HEK293 (cell line): ENCODE results near the gene SCARB2.

Experiments used
- INSM2 ChIP-seq: fragments of 450-650 bp; formaldehyde crosslinking; IDR thresholded peaks from 2 replicates; pipeline ENCODE4 v1.5.1; 2016; ENCODE audit warnings: missing biosample characterization, missing genetic modification characterization
- OVOL3 ChIP-seq: fragments of 450-650 bp; formaldehyde crosslinking; IDR thresholded peaks from 2 replicates; pipeline ENCODE4 v1.5.1; 2016; ENCODE audit warnings: missing biosample characterization, missing genetic modification characterization
- PRDM10 ChIP-seq: fragments of 450-650 bp; formaldehyde crosslinking; IDR thresholded peaks from 2 replicates; pipeline ENCODE4 v1.5.1; 2016; ENCODE audit warnings: missing biosample characterization, missing genetic modification characterization
- SALL2 ChIP-seq: fragments of 450-650 bp; formaldehyde crosslinking; IDR thresholded peaks from 2 replicates; pipeline ENCODE4 v1.5.0; 2017; ENCODE audit warnings: missing biosample characterization, mild to moderate bottlenecking, missing genetic modification characterization, borderline replicate concordance
- WT1 ChIP-seq: fragments of 450-650 bp; formaldehyde crosslinking; IDR thresholded peaks from 2 replicates; pipeline ENCODE4 v1.5.1; 2016; ENCODE audit warnings: missing biosample characterization, missing genetic modification characterization
- ZBTB1 ChIP-seq: fragments of 450-650 bp; formaldehyde crosslinking; IDR thresholded peaks from 2 replicates; pipeline ENCODE4 v1.5.1; 2016; ENCODE audit warnings: missing biosample characterization, missing genetic modification characterization
- ZBTB11 ChIP-seq: fragments of 450-650 bp; formaldehyde crosslinking; conservative IDR thresholded peaks from 2 replicates; pipeline ENCODE4 v1.5.1; 2016; ENCODE audit warnings: low read depth, missing biosample characterization, missing genetic modification characterization
- ZBTB17 ChIP-seq: fragments of 450-650 bp; formaldehyde crosslinking; IDR thresholded peaks from 2 replicates; pipeline ENCODE4 v1.5.1; 2016; ENCODE audit warnings: missing biosample characterization, missing genetic modification characterization
- ZFP3 ChIP-seq: fragments of 450-650 bp; formaldehyde crosslinking; IDR thresholded peaks from 2 replicates; pipeline ENCODE4 v1.5.1; 2016; ENCODE audit warnings: low read depth, missing biosample characterization, missing genetic modification characterization
- ZIC2 ChIP-seq: fragments of 450-650 bp; formaldehyde crosslinking; IDR thresholded peaks from 2 replicates; pipeline ENCODE4 v1.5.1; 2016; ENCODE audit warnings: missing biosample characterization, missing genetic modification characterization
- ZNF140 ChIP-seq: fragments of 450-650 bp; formaldehyde crosslinking; IDR thresholded peaks from 2 replicates; pipeline ENCODE4 v1.5.1; 2016; ENCODE audit warnings: missing biosample characterization, missing genetic modification characterization
- ZNF221 ChIP-seq: fragments of 450-650 bp; formaldehyde crosslinking; IDR thresholded peaks from 2 replicates; pipeline ENCODE4 v1.5.1; 2017; ENCODE audit warnings: missing biosample characterization, missing genetic modification characterization, borderline replicate concordance
- ZNF223 ChIP-seq: fragments of 450-650 bp; formaldehyde crosslinking; IDR thresholded peaks from 2 replicates; pipeline ENCODE4 v1.5.1; 2016; ENCODE audit warnings: missing biosample characterization, missing genetic modification characterization
- ZNF274 ChIP-seq, 2 experiments: fragments of 200-500 bp in 1 of 2; fragments of 450-650 bp in 1 of 2; sonication (Bioruptor generic) in 1 of 2; formaldehyde crosslinking in 1 of 2; IDR thresholded peaks; 2 replicates each; pipeline versions ENCODE4 v1.5.1 to v1.6.1; 2014 to 2016; ENCODE audit warnings: borderline replicate concordance in 1 of 2, inconsistent platforms in 1 of 2, low read length in 1 of 2, missing biosample characterization in 1 of 2, missing genetic modification characterization in 1 of 2
- ZNF292 ChIP-seq: fragments of 450-650 bp; formaldehyde crosslinking; IDR thresholded peaks from 2 replicates; pipeline ENCODE4 v1.5.1; 2016; ENCODE audit warnings: low read depth, missing biosample characterization, missing genetic modification characterization, borderline replicate concordance
- ZNF350 ChIP-seq: fragments of 450-650 bp; formaldehyde crosslinking; IDR thresholded peaks from 2 replicates; pipeline ENCODE4 v1.5.0; 2017; ENCODE audit warnings: missing biosample characterization, mild to moderate bottlenecking, missing genetic modification characterization
- ZNF391 ChIP-seq: fragments of 450-650 bp; formaldehyde crosslinking; IDR thresholded peaks from 2 replicates; pipeline ENCODE4 v1.5.1; 2016; ENCODE audit warnings: low read depth, missing biosample characterization, missing genetic modification characterization, borderline replicate concordance
- ZNF416 ChIP-seq: fragments of 450-650 bp; formaldehyde crosslinking; IDR thresholded peaks from 2 replicates; pipeline ENCODE4 v1.5.1; 2016; ENCODE audit warnings: missing biosample characterization, missing genetic modification characterization
- ZNF521 ChIP-seq: fragments of 450-650 bp; formaldehyde crosslinking; IDR thresholded peaks from 2 replicates; pipeline ENCODE4 v1.5.1; 2017; ENCODE audit warnings: missing biosample characterization, mild to moderate bottlenecking, missing genetic modification characterization
- ZNF548 ChIP-seq: fragments of 450-650 bp; formaldehyde crosslinking; IDR thresholded peaks from 2 replicates; pipeline ENCODE4 v1.5.1; 2016; ENCODE audit warnings: missing biosample characterization, missing genetic modification characterization
- ZNF558 ChIP-seq: fragments of 450-650 bp; formaldehyde crosslinking; IDR thresholded peaks from 2 replicates; pipeline ENCODE4 v1.5.1; 2016; ENCODE audit warnings: missing biosample characterization, missing genetic modification characterization
- ZNF560 ChIP-seq: fragments of 450-650 bp; formaldehyde crosslinking; IDR thresholded peaks from 2 replicates; pipeline ENCODE4 v1.5.1; 2017; ENCODE audit warnings: missing biosample characterization, missing genetic modification characterization, borderline replicate concordance
- ZNF624 ChIP-seq: fragments of 450-650 bp; formaldehyde crosslinking; IDR thresholded peaks from 2 replicates; pipeline ENCODE4 v1.5.1; 2017; ENCODE audit warnings: missing biosample characterization, missing genetic modification characterization
- ZNF660 ChIP-seq: fragments of 450-650 bp; IDR thresholded peaks from 2 replicates; pipeline ENCODE4 v1.5.1; 2018; ENCODE audit warnings: missing biosample characterization, mild to moderate bottlenecking, missing genetic modification characterization
- ZNF776 ChIP-seq: fragments of 450-650 bp; formaldehyde crosslinking; IDR thresholded peaks from 2 replicates; pipeline ENCODE4 v1.5.0; 2017; ENCODE audit warnings: missing biosample characterization, missing genetic modification characterization, borderline replicate concordance
- TF ChIP-seq, protein P1 (sequence below): fragments of 450-650 bp; formaldehyde crosslinking; IDR thresholded peaks from 2 replicates; pipeline ENCODE4 v1.5.1; 2017; ENCODE audit warnings: missing biosample characterization, missing genetic modification characterization
- TF ChIP-seq, protein P2 (sequence below): fragments of 450-650 bp; IDR thresholded peaks from 2 replicates; pipeline ENCODE4 v1.5.1; 2018; ENCODE audit warnings: missing biosample characterization, missing genetic modification characterization

Gene SCARB2

GRCh38 chr4:76148142-76148865, 65.3 kb downstream of the SCARB2 start, which contains the start of gene NUP54 (continued):
- TF ChIP-seq ZBTB17 (tag by site-specific recombination) (peak; percentile 67), ZNF274 (IDR thresholded peaks at IDR 0.05; ENCODE audit: low read length) (no peak), ZNF274 (tag by site-specific recombination; IDR thresholded peaks at IDR 0.05; ENCODE audit: borderline replicate concordance) (no peak), ZNF624 (tag by site-specific recombination) (no peak), ZNF292 (no peak), SALL2 (no peak), ZBTB11 (peak; percentile 99), ZBTB1 (tag by site-specific recombination) (no peak), ZFP3 (no peak), ZNF140 (tag by site-specific recombination) (no peak), ZNF776 (tag by site-specific recombination) (no peak), INSM2 (tag by site-specific recombination) (0 out of 2 replicates have a peak, but pooled peaks have one; percentile 39), ZNF521 (tag by site-specific recombination) (no peak), PRDM10 (tag by site-specific recombination) (peak; percentile 43; the same call in 1 of the 2 replicates), ZNF350 (no peak), ZNF416 (tag by site-specific recombination) (0 out of 2 replicates have a peak, but pooled peaks have one; percentile 12), WT1 (tag by site-specific recombination) (peak; percentile 14; the same call in 1 of the 2 replicates), ZNF548 (tag by site-specific recombination) (no peak), ZNF221 (tag by site-specific recombination) (no peak), ZIC2 (tag by site-specific recombination) (no peak; the same call in 1 of the 2 replicates), ZNF223 (tag by site-specific recombination) (no peak), ZNF391 (tag by site-specific recombination) (peak; percentile 70; the same call in 1 of the 2 replicates), ZNF560 (no peak), OVOL3 (tag by site-specific recombination) (0 out of 2 replicates have a peak, but pooled peaks have one; percentile 39), ZNF660 (tag by site-specific recombination) (peak; percentile 94), ZNF558 (tag by site-specific recombination) (no peak; the same call in 1 of the 2 replicates)
- TF ChIP-seq, protein P1, sequence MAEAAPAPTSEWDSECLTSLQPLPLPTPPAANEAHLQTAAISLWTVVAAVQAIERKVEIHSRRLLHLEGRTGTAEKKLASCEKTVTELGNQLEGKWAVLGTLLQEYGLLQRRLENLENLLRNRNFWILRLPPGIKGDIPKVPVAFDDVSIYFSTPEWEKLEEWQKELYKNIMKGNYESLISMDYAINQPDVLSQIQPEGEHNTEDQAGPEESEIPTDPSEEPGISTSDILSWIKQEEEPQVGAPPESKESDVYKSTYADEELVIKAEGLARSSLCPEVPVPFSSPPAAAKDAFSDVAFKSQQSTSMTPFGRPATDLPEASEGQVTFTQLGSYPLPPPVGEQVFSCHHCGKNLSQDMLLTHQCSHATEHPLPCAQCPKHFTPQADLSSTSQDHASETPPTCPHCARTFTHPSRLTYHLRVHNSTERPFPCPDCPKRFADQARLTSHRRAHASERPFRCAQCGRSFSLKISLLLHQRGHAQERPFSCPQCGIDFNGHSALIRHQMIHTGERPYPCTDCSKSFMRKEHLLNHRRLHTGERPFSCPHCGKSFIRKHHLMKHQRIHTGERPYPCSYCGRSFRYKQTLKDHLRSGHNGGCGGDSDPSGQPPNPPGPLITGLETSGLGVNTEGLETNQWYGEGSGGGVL, result no peak; the same call in 1 of the 2 replicates
- TF ChIP-seq, protein P2, sequence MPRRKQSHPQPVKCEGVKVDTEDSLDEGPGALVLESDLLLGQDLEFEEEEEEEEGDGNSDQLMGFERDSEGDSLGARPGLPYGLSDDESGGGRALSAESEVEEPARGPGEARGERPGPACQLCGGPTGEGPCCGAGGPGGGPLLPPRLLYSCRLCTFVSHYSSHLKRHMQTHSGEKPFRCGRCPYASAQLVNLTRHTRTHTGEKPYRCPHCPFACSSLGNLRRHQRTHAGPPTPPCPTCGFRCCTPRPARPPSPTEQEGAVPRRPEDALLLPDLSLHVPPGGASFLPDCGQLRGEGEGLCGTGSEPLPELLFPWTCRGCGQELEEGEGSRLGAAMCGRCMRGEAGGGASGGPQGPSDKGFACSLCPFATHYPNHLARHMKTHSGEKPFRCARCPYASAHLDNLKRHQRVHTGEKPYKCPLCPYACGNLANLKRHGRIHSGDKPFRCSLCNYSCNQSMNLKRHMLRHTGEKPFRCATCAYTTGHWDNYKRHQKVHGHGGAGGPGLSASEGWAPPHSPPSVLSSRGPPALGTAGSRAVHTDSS, result peak; percentile 34; the same call in 1 of the 2 replicates
